Measurements from ENCODE around the gene SCRN3. TPM values are rescaled to one million over a fixed set of nuclear protein-coding genes. Genes with fewer than 3 reads are reported as not detected.

The SCRN3 gene
- total RNA-seq, 1 experiment from 2014 or later = 26.4 TPM

- DNase-seq = peak in 1 of 2 experiments; percentile 13
- H3K9me3 Mint-ChIP-seq (ENCODE audit: unreplicated experiment) = peaks cover 20% of the 10 kb centered on the region
- no peaks in the 10 kb centered on the region for H3K27me3 ChIP-seq (replicated peaks; ENCODE audit: control insufficient read depth, insufficient read depth, low read length)
- H3K4me3 Mint-ChIP-seq (ENCODE audit: unreplicated experiment) = no peak overlapping the region
- peaks cover 20% of the 10 kb centered on the region for H3K4me1 ChIP-seq
- 0 out of 2 replicates have a peak, but pooled peaks cover 3% of the 10 kb centered on the region for H3K9me3 ChIP-seq
- no TSS peak for BruUV-seq (replicated peaks)
- no peaks in the 10 kb centered on the region for H3K27me3 Mint-ChIP-seq (ENCODE audit: insufficient read depth, unreplicated experiment)
- no peak overlapping the region for H3K4me3 ChIP-seq (ENCODE audit: low read depth, low read length)
- CTCF ChIA-PET = interaction anchor here (0.7 kb wide), 1 partner anchor 119 kb away, joined by 3 read pairs; no protein-coding TSS in a partner anchor
- H3K36me3 ChIP-seq (ENCODE audit: control insufficient read depth, insufficient read depth, low read length) = peaks cover 4% of the 10 kb centered on the region; the same call in 1 of the 2 replicates
- no peak overlapping the region for H3K27ac Mint-ChIP-seq (ENCODE audit: unreplicated experiment)
- POLR2A ChIA-PET = interaction anchor here (0.6 to 2.0 kb wide), 2 partner anchors 16 to 32 kb away, joined by 3 to 8 read pairs; partner anchors contain the start of gene SCRN3
- H3K36me3 Mint-ChIP-seq (ENCODE audit: insufficient read depth, unreplicated experiment) = peaks cover 16% of the 10 kb centered on the region
- intact Hi-C loops (cut with micrococcal nuclease; ENCODE audit: unreplicated experiment) = loop anchor here (2.0 kb wide), 2 partner anchors 15 to 33 kb away; partner anchors contain the start of gene SCRN3
- H3K4me1 Mint-ChIP-seq (ENCODE audit: low read depth, unreplicated experiment) = peaks cover 10% of the 10 kb centered on the region
- no peak for TF ChIP-seq CTCF (IDR thresholded peaks at IDR 0.05; ENCODE audit: insufficient read depth in 1 of 2, low read depth in 1 of 2, low read length in 1 of 2, severe bottlenecking in 1 of 2, unreplicated experiment in 1 of 2)
Measured at GRCh38 chr2:174428214-174428613, 32.7 kb downstream of the SCRN3 start.

- no TSS peak for BruUV-seq (replicated peaks)
- H3K27me3 ChIP-seq (replicated peaks; ENCODE audit: control insufficient read depth, insufficient read depth, low read length) = no peaks in the 10 kb centered on the region
- H3K4me1 ChIP-seq = peaks cover 20% of the 10 kb centered on the region
- no peak for DNase-seq
- intact Hi-C loops (cut with micrococcal nuclease; ENCODE audit: unreplicated experiment) = no loop called here
- peaks cover 5% of the 10 kb centered on the region for H3K36me3 ChIP-seq (ENCODE audit: control insufficient read depth, insufficient read depth, low read length)
- no peak overlapping the region for H3K4me3 ChIP-seq (ENCODE audit: low read depth, low read length)
- H3K9me3 ChIP-seq = 0 out of 2 replicates have a peak, but pooled peaks cover 3% of the 10 kb centered on the region
- Mint-ChIP-seq H3K36me3 (ENCODE audit: insufficient read depth, unreplicated experiment) (peaks cover 16% of the 10 kb centered on the region), H3K27me3 (ENCODE audit: insufficient read depth, unreplicated experiment) (no peaks in the 10 kb centered on the region), H3K4me1 (ENCODE audit: low read depth, unreplicated experiment) (peaks cover 10% of the 10 kb centered on the region), H3K9me3 (ENCODE audit: unreplicated experiment) (peaks cover 20% of the 10 kb centered on the region), H3K27ac (ENCODE audit: unreplicated experiment) (no peak overlapping the region), H3K4me3 (ENCODE audit: unreplicated experiment) (no peak overlapping the region)
- POLR2A ChIA-PET = no interaction called here
- TF ChIP-seq CTCF (IDR thresholded peaks at IDR 0.05; ENCODE audit: insufficient read depth in 1 of 2, low read depth in 1 of 2, low read length in 1 of 2, severe bottlenecking in 1 of 2, unreplicated experiment in 1 of 2) = no peak
- CTCF ChIA-PET = no interaction called here
Measured at GRCh38 chr2:174430066-174430465, 34.5 kb downstream of the SCRN3 start.

- H3K4me1 ChIP-seq = peaks cover 20% of the 10 kb centered on the region
- ChIA-PET CTCF (no interaction called here), POLR2A (no interaction called here)
- H3K9me3 ChIP-seq = no peaks in the 10 kb centered on the region
- Mint-ChIP-seq H3K9me3 (ENCODE audit: unreplicated experiment) (peaks cover 20% of the 10 kb centered on the region), H3K4me1 (ENCODE audit: low read depth, unreplicated experiment) (peaks cover 10% of the 10 kb centered on the region), H3K27me3 (ENCODE audit: insufficient read depth, unreplicated experiment) (no peaks in the 10 kb centered on the region), H3K4me3 (ENCODE audit: unreplicated experiment) (no peak overlapping the region), H3K36me3 (ENCODE audit: insufficient read depth, unreplicated experiment) (peaks cover 16% of the 10 kb centered on the region), H3K27ac (ENCODE audit: unreplicated experiment) (no peak overlapping the region)
- no TSS peak for BruUV-seq (replicated peaks)
- peaks cover 5% of the 10 kb centered on the region for H3K36me3 ChIP-seq (ENCODE audit: control insufficient read depth, insufficient read depth, low read length)
- H3K27me3 ChIP-seq (replicated peaks; ENCODE audit: control insufficient read depth, insufficient read depth, low read length) = no peaks in the 10 kb centered on the region
- no peak for TF ChIP-seq CTCF (IDR thresholded peaks at IDR 0.05; ENCODE audit: insufficient read depth in 1 of 2, low read depth in 1 of 2, low read length in 1 of 2, severe bottlenecking in 1 of 2, unreplicated experiment in 1 of 2)
- H3K4me3 ChIP-seq (ENCODE audit: low read depth, low read length) = no peak overlapping the region
- DNase-seq = no peak
- intact Hi-C loops (cut with micrococcal nuclease; ENCODE audit: unreplicated experiment) = loop anchor here (1.0 kb wide), 1 partner anchor 47 kb away; no protein-coding TSS in a partner anchor
Measured at GRCh38 chr2:174431902-174432301, 36.4 kb downstream of the SCRN3 start.
